Psoas muscle (tissue), 8 donors: Measurements from ENCODE around the gene KIAA0825. TPM values are rescaled to one million over a fixed set of nuclear protein-coding genes. Genes with fewer than 3 reads are reported as not detected.

Experiments
- ATAC-seq, 4 donors: fragments of 200-7000 bp; cut with Tn5 transposase; one replicate each; pipeline ENCODE4 v1.9.1; 2020; ENCODE audit warnings: moderate library complexity in 3 of 4, mild to moderate bottlenecking in 2 of 4
- DNase-seq, 2 donors: peaks; one replicate each; pipeline ENCODE4 v3.0.0-alpha.2; 2020
- H3K27ac ChIP-seq: fragments of 200-600 bp; one replicate; pipeline ENCODE4 v1.8.0; 2022
- H3K27me3 ChIP-seq, 3 donors: fragments of 200-600 bp in 1 of 3; one replicate each; pipeline versions ENCODE4 v1.6.1 to v1.8.0; 2013 to 2022; ENCODE audit warnings: low read length in 2 of 3, mild to moderate bottlenecking in 2 of 3, moderate library complexity in 1 of 3; ENCODE audit not compliant: insufficient read depth in 3 of 3
- H3K36me3 ChIP-seq, 2 donors: fragments of 200-600 bp in 1 of 2; one replicate each; pipeline versions ENCODE4 v1.6.1 to v1.8.0; 2013 to 2022; ENCODE audit warnings: low read depth in 1 of 2, mild to moderate bottlenecking in 1 of 2, moderate library complexity in 1 of 2; ENCODE audit not compliant: insufficient read depth in 1 of 2
- H3K4me1 ChIP-seq: fragments of 200-600 bp; one replicate; pipeline ENCODE4 v1.8.0; 2022
- H3K4me3 ChIP-seq: fragments of 200-600 bp; one replicate; pipeline ENCODE4 v1.8.0; 2022; ENCODE audit warnings: mild to moderate bottlenecking
- H3K9me3 ChIP-seq: fragments of 200-600 bp; one replicate; pipeline ENCODE4 v1.8.0; 2022
- CTCF ChIP-seq: fragments of 200-600 bp; IDR thresholded peaks from one replicate; pipeline ENCODE4 v1.8.0; 2022; ENCODE audit warnings: antibody characterized with exemption
- WGBS, 3 donors: extraction: QIAGEN DNeasy Blood & Tissue Kit; methylation state at CpG; one replicate each; pipeline versions ENCODE4 v1.1.6 to v1.1.7; 2013; 5-methylcytosine and 5-hydroxymethylcytosine counted together
- intact Hi-C, 2 donors: fragments of 100-400 bp; cut with DNase I; formaldehyde crosslinking; loops; one replicate each; pipeline versions ENCODE4 v1.11.0 to v1.14.2; 2022
- polyA plus RNA-seq, 3 donors: library from polyadenylated mRNA; stranded (reverse); fragments of 200-250 nt; gene quantifications; one replicate each; pipeline ENCODE4 v1.2.3, GENCODE V29; 2013
- total RNA-seq, 4 donors: library from RNA; stranded (reverse); fragmentation: NEBNext Ultra II Directional in 2 of 4; extraction: Animal tissue kit (Norgen Biotek cat#: 25700) in 2 of 4; gene quantifications; one replicate each; pipeline versions ENCODE4 v1.2.1 to v1.2.4, GENCODE V29; 2021 to 2023
- donor health status: healthy with polysubstance abuse.
- donor health status: DM: no; HTN: no; CAD: no; lungs with moderate emphysema.
- donor health status: Bipolar disorder and iron deficiency.
- donor health status: healthy.
- donor health status: DM: yes; HTN: yes; CAD: no.
- donor health status: DM: no; HTN: no; CAD: no.
- donor health status: DM: no; HTN: no; CAD: no.
- donor health status: DM: yes; HTN: yes; CAD: no.

Gene KIAA0825
- total and polyA plus RNA-seq, 7 donors, result 0.41 to 1.5 (median 1.1) TPM

- no peaks in the 10 kb centered on the region for H3K36me3 ChIP-seq
- no peaks in the 10 kb centered on the region for H3K9me3 ChIP-seq
- H3K4me3 ChIP-seq, result no peak overlapping the region
- intact Hi-C loops, result no loop called here
- no peaks in the 10 kb centered on the region for H3K27me3 ChIP-seq
- DNase-seq, result no peak
- no peaks in the 10 kb centered on the region for H3K4me1 ChIP-seq
- 66 to 80% (median 78%) methylated on average over 4 of the region's 4 CpGs for WGBS, 3 donors
- TF ChIP-seq CTCF, result no peak
- ATAC-seq, result no peak
- H3K27ac ChIP-seq, result no peak overlapping the region
These were observed 329.5 kb downstream of the KIAA0825 start for GRCh38 chr5:94288937-94289336.

- H3K4me3 ChIP-seq, result no peak overlapping the region
- intact Hi-C loops, result no loop called here
These were observed 332.4 kb downstream of the KIAA0825 start for GRCh38 chr5:94285984-94286383.

GRCh38 chr5:94283093-94283492 lies 335.3 kb downstream of the KIAA0825 start:
- Histone ChIP-seq H3K36me3 (no peaks in the 10 kb centered on the region), H3K27ac (no peak overlapping the region), H3K4me3 (no peak overlapping the region), H3K9me3 (no peaks in the 10 kb centered on the region), H3K4me1 (no peaks in the 10 kb centered on the region), H3K27me3 (no peaks in the 10 kb centered on the region)
- ATAC-seq, result no peak
- DNase-seq, result no peak
- intact Hi-C loops, result no loop called here
- 80 to 84% (median 82%) methylated on average over 2 of the region's 2 CpGs for WGBS, 3 donors
- no peak for TF ChIP-seq CTCF

More at GRCh38 chr5:94285984-94286383, 332.4 kb downstream of the KIAA0825 start:
- H3K27ac ChIP-seq, result no peak overlapping the region
- no peaks in the 10 kb centered on the region for H3K9me3 ChIP-seq
- ATAC-seq, result no peak
- no peak for DNase-seq
- H3K36me3 ChIP-seq, result no peaks in the 10 kb centered on the region
- H3K4me1 ChIP-seq, result no peaks in the 10 kb centered on the region
- TF ChIP-seq CTCF, result no peak
- no peaks in the 10 kb centered on the region for H3K27me3 ChIP-seq

- H3K27ac ChIP-seq, result no peak overlapping the region
- no peak overlapping the region for H3K4me3 ChIP-seq
- intact Hi-C loops, result no loop called here
- no peaks in the 10 kb centered on the region for H3K36me3 ChIP-seq
- 74 to 87% (median 79%) methylated on average over 2 of the region's 2 CpGs for WGBS, 3 donors
- H3K4me1 ChIP-seq, result no peaks in the 10 kb centered on the region
- H3K9me3 ChIP-seq, result no peaks in the 10 kb centered on the region
- no peak for TF ChIP-seq CTCF
- H3K27me3 ChIP-seq, result no peaks in the 10 kb centered on the region
- DNase-seq, result no peak
- ATAC-seq, result no peak
These were observed 337.1 kb downstream of the KIAA0825 start for GRCh38 chr5:94281236-94281801.

GRCh38 chr5:94276751-94277150 lies 341.7 kb downstream of the KIAA0825 start:
- 64 to 88% (median 66%) methylated on average over 1 of the region's 1 CpG for WGBS, 3 donors
- TF ChIP-seq CTCF, result no peak
- no peak for ATAC-seq
- Histone ChIP-seq H3K9me3 (no peaks in the 10 kb centered on the region), H3K36me3 (no peaks in the 10 kb centered on the region), H3K27ac (no peak overlapping the region), H3K4me3 (no peak overlapping the region), H3K27me3 (no peaks in the 10 kb centered on the region), H3K4me1 (no peaks in the 10 kb centered on the region)
- intact Hi-C loops, result no loop called here
- no peak for DNase-seq
